Fibroblast of lung (primary cell): Measurements from ENCODE around the gene TRIM37.

Source experiments
- EZH2 ChIP-seq: IDR thresholded peaks from 2 replicates; pipeline ENCODE4 v1.5.1; 2012; ENCODE audit warnings: low read length, control low read depth, mild to moderate bottlenecking; ENCODE audit errors: missing control alignments
- TF ChIP-seq, protein P1 (sequence below), 2 donors: IDR thresholded peaks in 1 of 2; conservative IDR thresholded peaks in 1 of 2; 1 replicate in 1 of 2; 2 replicates in 1 of 2; pipeline ENCODE4 v1.5.1; 2011 to 2012; ENCODE audit warnings: low read length in 2 of 2, control low read depth in 1 of 2, inconsistent platforms in 1 of 2, low read depth in 1 of 2, mild to moderate bottlenecking in 1 of 2

DNA sequence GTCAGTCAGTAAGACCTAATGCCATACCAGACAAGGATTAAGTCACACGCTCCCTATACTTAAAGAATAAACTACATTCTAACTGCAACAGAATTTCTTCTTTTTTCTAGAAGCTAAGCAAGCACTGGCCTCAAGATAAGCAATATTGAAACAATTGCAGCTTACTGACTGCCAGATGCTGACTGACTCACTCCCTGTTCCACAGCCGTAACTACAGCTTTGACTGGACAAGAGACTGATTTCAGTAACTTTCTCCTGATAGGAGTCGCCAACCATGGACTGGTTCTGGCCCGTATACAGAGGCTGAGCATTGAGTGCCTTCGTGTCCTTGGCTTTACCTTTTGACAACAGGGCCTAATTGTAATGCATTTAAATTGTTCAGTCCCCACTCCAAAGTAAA, 67.9 kb downstream of the TRIM37 start:
- TF ChIP-seq, protein P1, sequence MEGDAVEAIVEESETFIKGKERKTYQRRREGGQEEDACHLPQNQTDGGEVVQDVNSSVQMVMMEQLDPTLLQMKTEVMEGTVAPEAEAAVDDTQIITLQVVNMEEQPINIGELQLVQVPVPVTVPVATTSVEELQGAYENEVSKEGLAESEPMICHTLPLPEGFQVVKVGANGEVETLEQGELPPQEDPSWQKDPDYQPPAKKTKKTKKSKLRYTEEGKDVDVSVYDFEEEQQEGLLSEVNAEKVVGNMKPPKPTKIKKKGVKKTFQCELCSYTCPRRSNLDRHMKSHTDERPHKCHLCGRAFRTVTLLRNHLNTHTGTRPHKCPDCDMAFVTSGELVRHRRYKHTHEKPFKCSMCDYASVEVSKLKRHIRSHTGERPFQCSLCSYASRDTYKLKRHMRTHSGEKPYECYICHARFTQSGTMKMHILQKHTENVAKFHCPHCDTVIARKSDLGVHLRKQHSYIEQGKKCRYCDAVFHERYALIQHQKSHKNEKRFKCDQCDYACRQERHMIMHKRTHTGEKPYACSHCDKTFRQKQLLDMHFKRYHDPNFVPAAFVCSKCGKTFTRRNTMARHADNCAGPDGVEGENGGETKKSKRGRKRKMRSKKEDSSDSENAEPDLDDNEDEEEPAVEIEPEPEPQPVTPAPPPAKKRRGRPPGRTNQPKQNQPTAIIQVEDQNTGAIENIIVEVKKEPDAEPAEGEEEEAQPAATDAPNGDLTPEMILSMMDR (conservative IDR thresholded peaks at IDR 0.05 in 1 of 2, IDR thresholded peaks at IDR 0.05 in 1 of 2; ENCODE audit: low read depth in 1 of 2, low read length in 2 of 2): no peak
- no peak for TF ChIP-seq EZH2
